ENCODE measurements around the gene NAA38.

DNA sequence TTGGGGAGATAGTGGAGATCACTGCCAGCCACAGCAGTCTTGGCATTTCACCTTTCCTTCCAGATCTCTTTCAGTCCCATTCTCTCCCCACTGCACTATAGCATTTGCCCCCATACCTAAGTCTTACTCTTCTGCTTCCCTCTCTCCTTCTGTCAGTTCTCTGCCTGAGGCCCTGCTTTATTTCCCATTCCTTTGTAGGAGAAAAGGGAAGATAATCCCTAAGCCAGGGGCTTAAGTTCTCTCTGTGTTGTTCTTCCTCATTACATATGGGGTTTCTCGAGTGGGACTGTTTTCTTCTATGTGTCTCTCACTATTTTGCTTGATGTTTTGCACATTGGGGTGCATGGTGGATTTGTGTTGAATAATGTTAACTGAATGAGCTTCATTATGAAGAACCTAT is 16.9 kb downstream of the NAA38 start:
- TF ChIP-seq POLR2A (IDR thresholded peaks at IDR 0.05), result no peak
- no peak for TF ChIP-seq CTCF (IDR thresholded peaks at IDR 0.05)
- no peak for TF ChIP-seq EP300 (IDR thresholded peaks at IDR 0.05)

All from ovary (tissue), 3 donors.